AG08396 (cell line): Measurements from ENCODE around the gene PDE6A.

Experiments used
- DNase-seq: peaks from one replicate; pipeline ENCODE4 v3.0.0; 2012; ENCODE audit warnings: low spot score, mixed read lengths

PDE6A gene

GRCh38 chr5:149930043-149930748 lies 14.4 kb downstream of the PDE6A start:
- DNase-seq, result no peak

- DNase-seq, result no peak
Observed at GRCh38 chr5:149924486-149924885, 20.1 kb downstream of the PDE6A start.

- no peak for DNase-seq
Observed at GRCh38 chr5:149922950-149923349, 21.6 kb downstream of the PDE6A start.

GRCh38 chr5:149921597-149921996 lies 23.0 kb downstream of the PDE6A start:
- no peak for DNase-seq

GRCh38 chr5:149917073-149917676 lies 27.4 kb downstream of the PDE6A start:
- DNase-seq, result no peak

- no peak for DNase-seq
Observed at GRCh38 chr5:149916334-149917072, 28.1 kb downstream of the PDE6A start.

GRCh38 chr5:149915392-149916260 lies 29.0 kb downstream of the PDE6A start:
- no peak for DNase-seq

GRCh38 chr5:149913436-149914419 lies 30.9 kb downstream of the PDE6A start:
- DNase-seq, result no peak

- DNase-seq, result no peak
Observed at GRCh38 chr5:149912226-149912871, 32.2 kb downstream of the PDE6A start.

DNA sequence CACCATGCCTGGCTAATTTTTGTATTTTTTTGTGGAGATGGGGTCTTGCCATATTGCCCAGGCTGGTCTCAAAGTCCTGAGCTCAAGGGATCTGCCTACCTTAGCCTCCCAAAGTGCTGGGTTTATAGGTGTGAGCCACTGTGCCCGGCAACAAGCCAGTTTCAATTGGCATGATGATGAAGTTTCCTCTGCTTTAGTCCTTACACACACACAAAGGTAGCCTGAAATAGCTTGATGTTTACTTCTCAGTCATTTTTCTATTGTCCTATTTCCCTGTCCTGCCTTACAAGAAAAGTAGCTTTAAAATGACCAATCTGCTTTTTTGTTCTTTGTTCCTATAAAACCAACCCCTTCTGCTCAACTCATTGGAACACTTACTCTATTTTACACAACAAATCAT lies 33.6 kb downstream of the PDE6A start:
- no peak for DNase-seq

DNA sequence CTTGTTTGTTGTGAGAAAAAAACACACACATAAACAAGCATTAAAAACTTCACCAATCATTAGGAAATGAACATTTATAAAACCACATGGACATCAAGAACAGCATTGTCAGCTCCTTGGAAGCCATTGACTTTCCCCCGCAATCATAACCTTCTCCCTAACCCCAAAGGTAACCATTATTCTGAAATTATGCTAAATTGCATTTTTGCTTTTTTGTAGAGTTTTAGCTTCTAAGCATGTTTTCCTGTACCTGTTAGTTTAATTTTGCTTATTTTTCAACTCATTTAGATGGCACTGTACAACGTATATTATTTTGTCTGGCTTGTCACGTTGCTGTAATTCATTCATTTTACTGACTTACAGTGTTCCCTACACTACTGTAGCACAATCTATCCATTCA lies 36.8 kb downstream of the PDE6A start:
- no peak for DNase-seq

- no peak for DNase-seq
Observed at GRCh38 chr5:149904977-149905376, 39.6 kb downstream of the PDE6A start.

- no peak for DNase-seq
Observed at GRCh38 chr5:149904293-149904886, 40.2 kb downstream of the PDE6A start.

- DNase-seq, result no peak
Observed at GRCh38 chr5:149903404-149903803, 41.2 kb downstream of the PDE6A start.

- DNase-seq, result no peak
Observed at GRCh38 chr5:149902177-149902576, 42.4 kb downstream of the PDE6A start.

DNA sequence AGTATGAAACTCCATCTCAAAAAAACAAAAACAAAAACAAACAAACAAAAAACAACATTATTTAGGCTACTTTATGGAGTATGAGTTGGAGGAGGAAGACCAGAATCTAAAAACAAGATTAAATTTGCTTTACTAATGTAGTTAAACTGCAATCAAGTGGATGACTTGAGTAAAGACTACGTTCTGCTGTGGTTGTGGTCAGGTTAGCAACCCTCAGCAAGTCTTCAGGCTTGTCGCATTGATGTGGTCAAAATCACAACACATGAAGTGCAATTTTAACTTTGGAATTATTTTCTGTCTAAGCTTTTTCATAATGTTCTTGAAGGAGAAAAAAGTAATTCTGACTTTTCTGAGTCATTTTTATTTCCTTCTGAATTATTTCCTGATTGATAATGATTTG lies 43.1 kb downstream of the PDE6A start:
- DNase-seq, result no peak

GRCh38 chr5:149900390-149900789 lies 44.2 kb downstream of the PDE6A start:
- no peak for DNase-seq

GRCh38 chr5:149898811-149899210 lies 45.8 kb downstream of the PDE6A start:
- no peak for DNase-seq

- no peak for DNase-seq
Observed at GRCh38 chr5:149895416-149896345, 48.9 kb downstream of the PDE6A start.
